ENCODE data around the gene ST8SIA2.

ST8SIA2 gene

DNA sequence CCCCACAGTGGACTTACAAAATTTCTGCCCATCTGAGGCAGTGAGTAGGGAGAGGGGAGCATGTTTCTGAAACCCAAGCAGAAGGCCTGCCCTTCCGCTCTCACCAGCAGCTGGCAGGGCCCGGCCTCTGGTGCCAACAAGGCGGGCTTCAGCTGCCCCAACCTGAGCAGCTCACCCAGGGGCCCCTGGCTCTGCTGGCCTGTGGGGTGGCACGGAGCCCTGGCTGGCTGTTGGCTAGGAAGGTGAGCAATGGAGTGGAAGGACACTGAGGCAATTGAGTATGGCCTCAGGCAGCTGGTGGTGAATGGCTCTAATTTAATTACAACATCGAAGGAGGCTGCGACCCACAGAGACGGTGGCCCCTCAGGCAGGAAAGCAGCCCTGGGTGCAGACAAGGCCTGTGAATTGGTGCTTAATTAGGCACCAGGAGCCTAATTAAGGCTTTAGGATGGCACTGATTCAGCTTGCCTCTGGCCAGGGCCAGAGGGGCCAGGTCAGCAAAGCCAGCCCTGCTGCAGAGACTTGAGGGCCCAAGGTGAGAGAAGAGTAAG lies 60.9 kb downstream of the ST8SIA2 start:
- H3K27ac ChIP-seq = no peak overlapping the region
- TF ChIP-seq, protein P1, sequence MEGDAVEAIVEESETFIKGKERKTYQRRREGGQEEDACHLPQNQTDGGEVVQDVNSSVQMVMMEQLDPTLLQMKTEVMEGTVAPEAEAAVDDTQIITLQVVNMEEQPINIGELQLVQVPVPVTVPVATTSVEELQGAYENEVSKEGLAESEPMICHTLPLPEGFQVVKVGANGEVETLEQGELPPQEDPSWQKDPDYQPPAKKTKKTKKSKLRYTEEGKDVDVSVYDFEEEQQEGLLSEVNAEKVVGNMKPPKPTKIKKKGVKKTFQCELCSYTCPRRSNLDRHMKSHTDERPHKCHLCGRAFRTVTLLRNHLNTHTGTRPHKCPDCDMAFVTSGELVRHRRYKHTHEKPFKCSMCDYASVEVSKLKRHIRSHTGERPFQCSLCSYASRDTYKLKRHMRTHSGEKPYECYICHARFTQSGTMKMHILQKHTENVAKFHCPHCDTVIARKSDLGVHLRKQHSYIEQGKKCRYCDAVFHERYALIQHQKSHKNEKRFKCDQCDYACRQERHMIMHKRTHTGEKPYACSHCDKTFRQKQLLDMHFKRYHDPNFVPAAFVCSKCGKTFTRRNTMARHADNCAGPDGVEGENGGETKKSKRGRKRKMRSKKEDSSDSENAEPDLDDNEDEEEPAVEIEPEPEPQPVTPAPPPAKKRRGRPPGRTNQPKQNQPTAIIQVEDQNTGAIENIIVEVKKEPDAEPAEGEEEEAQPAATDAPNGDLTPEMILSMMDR (conservative IDR thresholded peaks at IDR 0.05) = no peak
- TF ChIP-seq ZFX (IDR thresholded peaks at IDR 0.05) = no peak

DNA sequence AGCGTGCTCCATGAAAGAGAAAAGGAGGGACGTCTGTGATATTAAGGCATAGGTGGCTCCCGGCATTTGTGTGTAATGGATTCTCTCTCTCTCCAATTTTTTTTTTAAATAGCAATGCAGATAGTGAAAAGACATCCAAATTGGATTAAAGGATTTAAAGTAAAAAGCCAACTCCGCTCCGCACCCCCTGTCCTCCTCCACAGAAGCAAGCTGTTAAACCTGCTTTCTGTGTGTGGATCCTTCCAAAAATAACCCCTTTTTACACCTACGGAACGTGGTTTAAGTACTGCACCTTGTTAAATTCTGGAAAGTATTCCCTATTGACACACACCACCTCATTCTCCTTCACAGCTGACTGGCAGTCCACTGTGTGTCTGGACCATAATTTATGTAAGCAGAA lies 61.6 kb downstream of the ST8SIA2 start:
- TF ChIP-seq, protein P1 (conservative IDR thresholded peaks at IDR 0.05) = no peak
- TF ChIP-seq ZFX (IDR thresholded peaks at IDR 0.05) = no peak
- H3K27ac ChIP-seq = no peak overlapping the region

DNA sequence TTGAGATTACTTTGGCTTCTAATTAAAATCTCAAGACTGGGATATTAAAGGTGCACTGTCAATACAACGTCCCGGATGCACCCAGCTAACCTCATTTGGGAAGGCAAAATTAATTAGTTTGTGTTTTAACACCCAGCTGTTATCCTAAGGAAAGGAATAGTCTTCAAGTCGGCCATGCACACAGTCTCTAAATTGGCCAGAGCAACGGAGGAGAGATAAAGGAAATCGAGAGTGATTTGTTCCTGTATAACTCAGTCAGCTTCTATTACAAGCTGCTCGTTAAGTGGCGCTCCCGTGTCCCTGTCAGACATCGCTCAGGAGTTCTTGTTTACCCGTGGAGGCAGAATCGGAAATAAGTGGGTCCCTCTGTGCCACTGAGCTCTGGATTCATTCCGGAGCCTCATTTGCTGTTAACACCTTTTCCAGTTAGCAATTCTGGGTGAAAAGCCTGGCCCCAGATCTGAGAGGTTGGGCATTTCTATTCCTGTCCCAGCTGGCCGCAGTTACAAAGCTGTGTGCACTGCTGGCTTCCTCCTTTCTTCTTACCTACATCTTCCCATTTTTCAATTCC lies 63.9 kb downstream of the ST8SIA2 start:
- TF ChIP-seq ZFX (IDR thresholded peaks at IDR 0.05) = no peak
- TF ChIP-seq, protein P1 (conservative IDR thresholded peaks at IDR 0.05) = no peak
- H3K27ac ChIP-seq = no peak overlapping the region

DNA sequence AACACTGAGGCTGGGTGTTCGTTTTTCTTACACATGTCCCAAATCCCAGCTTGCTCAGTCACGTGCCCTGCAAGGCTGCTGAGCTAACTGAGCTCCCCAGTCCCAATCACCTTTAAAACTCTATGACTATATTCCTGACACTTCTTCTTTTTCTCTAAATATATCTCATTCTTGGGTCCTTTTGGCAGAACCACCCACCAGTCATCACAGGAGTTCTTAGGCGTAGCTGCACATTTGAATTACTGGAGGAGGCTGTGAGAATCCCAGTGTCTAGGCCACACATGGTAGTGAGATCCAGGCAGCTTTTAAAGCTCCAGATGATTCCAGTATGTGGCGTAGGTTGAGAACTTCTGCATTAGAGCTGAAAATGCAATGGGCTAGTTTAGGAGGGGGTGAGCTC lies 66.3 kb downstream of the ST8SIA2 start:
- no peak for TF ChIP-seq ZFX (IDR thresholded peaks at IDR 0.05)
- TF ChIP-seq, protein P1 (conservative IDR thresholded peaks at IDR 0.05) = no peak
- H3K27ac ChIP-seq = no peak overlapping the region

DNA sequence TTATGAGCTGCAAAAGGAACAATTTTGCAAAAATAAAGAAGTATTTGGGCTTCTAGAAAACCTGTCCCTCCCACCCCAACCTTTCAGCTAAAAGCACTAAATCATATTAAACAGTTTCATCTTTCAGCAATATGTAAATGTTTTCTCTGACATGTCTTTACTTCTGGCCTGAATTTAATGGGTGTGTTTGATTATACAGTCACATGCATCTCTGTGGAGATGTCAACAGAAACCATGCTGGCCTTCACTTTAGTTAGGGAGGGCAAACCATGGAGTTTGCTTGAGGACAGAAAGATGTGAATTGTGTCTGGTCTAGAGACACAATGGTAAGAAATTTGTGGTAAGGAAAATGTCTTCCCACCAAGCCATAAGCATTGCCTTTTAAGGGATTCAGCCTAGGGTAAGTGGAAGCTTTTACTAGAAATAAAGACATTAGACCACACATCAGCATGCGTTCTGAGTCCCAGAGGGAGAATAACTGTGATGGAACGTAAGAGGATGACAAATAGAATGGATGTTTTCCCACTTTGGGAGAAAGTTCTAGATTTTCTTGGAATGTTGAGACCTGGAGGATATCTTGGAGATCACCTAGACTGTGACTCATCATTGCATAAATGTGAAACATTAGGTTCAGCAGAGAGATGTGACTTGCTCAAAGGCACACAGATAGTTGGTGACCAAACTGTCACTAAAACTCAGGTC lies 68.9 kb downstream of the ST8SIA2 start:
- TF ChIP-seq, protein P1 (conservative IDR thresholded peaks at IDR 0.05) = no peak
- TF ChIP-seq ZFX (IDR thresholded peaks at IDR 0.05) = no peak
- no peak overlapping the region for H3K27ac ChIP-seq

DNA sequence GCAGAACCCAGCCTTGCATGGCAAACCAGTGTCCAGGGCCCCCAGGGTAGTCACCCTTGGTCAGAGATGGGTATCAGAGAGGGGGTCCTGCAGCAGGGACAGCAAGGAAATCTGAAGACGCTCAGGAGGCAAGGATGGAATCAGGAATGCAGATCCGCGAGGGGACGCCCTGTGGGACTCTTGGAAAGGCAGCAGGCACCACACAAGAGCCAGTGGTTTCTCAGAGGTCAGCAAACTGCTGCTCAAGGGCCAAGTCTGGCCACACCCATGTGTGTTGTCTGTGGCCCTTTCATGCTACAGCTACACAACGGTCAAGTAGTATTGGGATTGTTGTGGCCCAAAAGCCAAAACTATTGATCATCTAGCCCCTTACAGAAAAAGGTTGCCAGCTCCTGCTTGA lies 69.7 kb downstream of the ST8SIA2 start:
- H3K27ac ChIP-seq = no peak overlapping the region
- TF ChIP-seq ZFX (IDR thresholded peaks at IDR 0.05) = no peak
- TF ChIP-seq, protein P1 (conservative IDR thresholded peaks at IDR 0.05) = no peak

DNA sequence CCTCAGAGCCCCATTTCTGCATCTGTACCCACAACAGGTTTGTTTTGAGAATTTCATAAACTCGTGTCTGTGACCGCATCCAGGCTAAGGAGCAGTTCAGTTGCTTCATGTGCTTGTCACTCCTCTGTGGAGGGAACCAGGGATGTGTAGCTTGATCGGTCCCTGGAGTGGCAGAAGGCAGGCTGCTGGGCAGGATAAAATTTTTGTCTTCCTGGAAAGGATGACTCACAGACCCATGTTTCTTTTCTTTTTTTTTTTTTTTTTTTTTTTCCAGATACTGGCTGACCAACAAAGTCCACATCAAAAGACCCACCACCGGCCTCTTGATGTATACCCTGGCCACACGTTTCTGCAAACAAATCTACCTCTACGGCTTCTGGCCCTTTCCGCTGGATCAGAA lies 70.1 kb downstream of the ST8SIA2 start:
- H3K27ac ChIP-seq = no peak overlapping the region
- no peak for TF ChIP-seq ZFX (IDR thresholded peaks at IDR 0.05)
- TF ChIP-seq, protein P1 (conservative IDR thresholded peaks at IDR 0.05) = no peak

Measured in C4-2B (cell line).